Measurements from ENCODE around the gene SOCS6. TPM values are rescaled to one million over a fixed set of nuclear protein-coding genes. Genes with fewer than 3 reads are reported as not detected.

Gene SOCS6
- total and polyA plus RNA-seq, 2 of the 13 experiments (the other 11 are each of a cell fraction or from before 2014, with no cell fraction given), result 18.6 to 38.3 TPM

- TF ChIP-seq, protein P1, sequence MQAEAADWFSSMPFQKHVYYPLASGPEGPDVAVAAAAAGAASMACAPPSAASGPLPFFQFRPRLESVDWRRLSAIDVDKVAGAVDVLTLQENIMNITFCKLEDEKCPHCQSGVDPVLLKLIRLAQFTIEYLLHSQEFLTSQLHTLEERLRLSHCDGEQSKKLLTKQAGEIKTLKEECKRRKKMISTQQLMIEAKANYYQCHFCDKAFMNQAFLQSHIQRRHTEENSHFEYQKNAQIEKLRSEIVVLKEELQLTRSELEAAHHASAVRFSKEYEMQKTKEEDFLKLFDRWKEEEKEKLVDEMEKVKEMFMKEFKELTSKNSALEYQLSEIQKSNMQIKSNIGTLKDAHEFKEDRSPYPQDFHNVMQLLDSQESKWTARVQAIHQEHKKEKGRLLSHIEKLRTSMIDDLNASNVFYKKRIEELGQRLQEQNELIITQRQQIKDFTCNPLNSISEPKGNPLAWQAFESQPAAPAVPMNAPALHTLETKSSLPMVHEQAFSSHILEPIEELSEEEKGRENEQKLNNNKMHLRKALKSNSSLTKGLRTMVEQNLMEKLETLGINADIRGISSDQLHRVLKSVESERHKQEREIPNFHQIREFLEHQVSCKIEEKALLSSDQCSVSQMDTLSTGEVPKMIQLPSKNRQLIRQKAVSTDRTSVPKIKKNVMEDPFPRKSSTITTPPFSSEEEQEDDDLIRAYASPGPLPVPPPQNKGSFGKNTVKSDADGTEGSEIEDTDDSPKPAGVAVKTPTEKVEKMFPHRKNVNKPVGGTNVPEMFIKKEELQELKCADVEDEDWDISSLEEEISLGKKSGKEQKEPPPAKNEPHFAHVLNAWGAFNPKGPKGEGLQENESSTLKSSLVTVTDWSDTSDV (CRISPR knock-in tag; IDR thresholded peaks at IDR 0.05), result no peak
- no peak; the same call in 1 of the 2 replicates for TF ChIP-seq ZBTB43 (CRISPR knock-in tag; conservative IDR thresholded peaks at IDR 0.05)
- no peak for TF ChIP-seq MATR3 (CRISPR knock-in tag; IDR thresholded peaks at IDR 0.05)
- TF ChIP-seq AGO1 (IDR thresholded peaks at IDR 0.05; ENCODE audit: low read depth, low read length, poor library complexity, severe bottlenecking), result no peak
- peak; percentile 19; the same call in 1 of the 2 replicates for TF ChIP-seq MIXL1 (CRISPR knock-in tag; IDR thresholded peaks at IDR 0.05)
- TF ChIP-seq, protein P2, sequence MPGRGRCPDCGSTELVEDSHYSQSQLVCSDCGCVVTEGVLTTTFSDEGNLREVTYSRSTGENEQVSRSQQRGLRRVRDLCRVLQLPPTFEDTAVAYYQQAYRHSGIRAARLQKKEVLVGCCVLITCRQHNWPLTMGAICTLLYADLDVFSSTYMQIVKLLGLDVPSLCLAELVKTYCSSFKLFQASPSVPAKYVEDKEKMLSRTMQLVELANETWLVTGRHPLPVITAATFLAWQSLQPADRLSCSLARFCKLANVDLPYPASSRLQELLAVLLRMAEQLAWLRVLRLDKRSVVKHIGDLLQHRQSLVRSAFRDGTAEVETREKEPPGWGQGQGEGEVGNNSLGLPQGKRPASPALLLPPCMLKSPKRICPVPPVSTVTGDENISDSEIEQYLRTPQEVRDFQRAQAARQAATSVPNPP (CRISPR knock-in tag; IDR thresholded peaks at IDR 0.05), result no peak
- TF ChIP-seq, protein P3, sequence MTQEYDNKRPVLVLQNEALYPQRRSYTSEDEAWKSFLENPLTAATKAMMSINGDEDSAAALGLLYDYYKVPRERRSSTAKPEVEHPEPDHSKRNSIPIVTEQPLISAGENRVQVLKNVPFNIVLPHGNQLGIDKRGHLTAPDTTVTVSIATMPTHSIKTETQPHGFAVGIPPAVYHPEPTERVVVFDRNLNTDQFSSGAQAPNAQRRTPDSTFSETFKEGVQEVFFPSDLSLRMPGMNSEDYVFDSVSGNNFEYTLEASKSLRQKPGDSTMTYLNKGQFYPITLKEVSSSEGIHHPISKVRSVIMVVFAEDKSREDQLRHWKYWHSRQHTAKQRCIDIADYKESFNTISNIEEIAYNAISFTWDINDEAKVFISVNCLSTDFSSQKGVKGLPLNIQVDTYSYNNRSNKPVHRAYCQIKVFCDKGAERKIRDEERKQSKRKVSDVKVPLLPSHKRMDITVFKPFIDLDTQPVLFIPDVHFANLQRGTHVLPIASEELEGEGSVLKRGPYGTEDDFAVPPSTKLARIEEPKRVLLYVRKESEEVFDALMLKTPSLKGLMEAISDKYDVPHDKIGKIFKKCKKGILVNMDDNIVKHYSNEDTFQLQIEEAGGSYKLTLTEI (CRISPR knock-in tag; conservative IDR thresholded peaks at IDR 0.05), result no peak
- TF ChIP-seq, protein P4, sequence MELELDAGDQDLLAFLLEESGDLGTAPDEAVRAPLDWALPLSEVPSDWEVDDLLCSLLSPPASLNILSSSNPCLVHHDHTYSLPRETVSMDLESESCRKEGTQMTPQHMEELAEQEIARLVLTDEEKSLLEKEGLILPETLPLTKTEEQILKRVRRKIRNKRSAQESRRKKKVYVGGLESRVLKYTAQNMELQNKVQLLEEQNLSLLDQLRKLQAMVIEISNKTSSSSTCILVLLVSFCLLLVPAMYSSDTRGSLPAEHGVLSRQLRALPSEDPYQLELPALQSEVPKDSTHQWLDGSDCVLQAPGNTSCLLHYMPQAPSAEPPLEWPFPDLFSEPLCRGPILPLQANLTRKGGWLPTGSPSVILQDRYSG (CRISPR knock-in tag; IDR thresholded peaks at IDR 0.05), result no peak
- no peak for TF ChIP-seq ZNF597 (CRISPR knock-in tag; IDR thresholded peaks at IDR 0.05)
- TF ChIP-seq ARNT (IDR thresholded peaks at IDR 0.05), result no peak
- TF ChIP-seq KLF9 (CRISPR knock-in tag; IDR thresholded peaks at IDR 0.05; ENCODE audit: low read depth), result no peak
- peak; percentile 48; the same call in 1 of the 2 replicates for TF ChIP-seq GABPB1 (CRISPR knock-in tag; IDR thresholded peaks at IDR 0.05)
- 0 out of 2 replicates have a peak, but pooled peaks have one; percentile 54 for TF ChIP-seq ZKSCAN8 (CRISPR knock-in tag; IDR thresholded peaks at IDR 0.05; ENCODE audit: borderline replicate concordance)
- peak; percentile 98 for TF ChIP-seq GATAD2A (CRISPR knock-in tag; IDR thresholded peaks at IDR 0.05)
- no peak for TF ChIP-seq KLF12 (CRISPR knock-in tag; IDR thresholded peaks at IDR 0.05; ENCODE audit: borderline replicate concordance)
- no peak for TF ChIP-seq ZNF343 (CRISPR knock-in tag; IDR thresholded peaks at IDR 0.05)
These were observed 44.9 kb downstream of the SOCS6 start (continued) for GRCh38 chr18:70333757-70334156.

All from HepG2 (cell line).